ENCODE measurements around the gene GATA1.

DNA sequence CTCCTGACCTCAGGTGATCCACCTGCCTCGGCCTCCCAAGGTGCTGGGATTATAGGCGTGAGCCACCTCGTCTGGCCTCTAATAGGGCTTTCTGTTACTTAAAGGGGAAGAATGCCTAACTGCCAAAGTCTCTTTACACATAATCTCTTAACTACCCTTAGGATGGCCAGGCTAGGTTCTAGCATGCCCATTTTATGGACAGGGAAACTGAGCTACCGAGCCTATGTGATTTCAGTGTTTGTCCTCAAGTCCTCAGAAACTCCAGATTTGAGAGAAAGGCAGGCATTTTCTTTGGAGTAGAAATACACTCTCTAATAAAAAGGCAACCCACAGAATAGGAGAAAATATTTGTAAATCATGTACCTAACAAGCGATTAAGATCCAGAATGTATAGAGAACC, 37.2 kb upstream of the GATA1 start:
- TF ChIP-seq, protein P1, sequence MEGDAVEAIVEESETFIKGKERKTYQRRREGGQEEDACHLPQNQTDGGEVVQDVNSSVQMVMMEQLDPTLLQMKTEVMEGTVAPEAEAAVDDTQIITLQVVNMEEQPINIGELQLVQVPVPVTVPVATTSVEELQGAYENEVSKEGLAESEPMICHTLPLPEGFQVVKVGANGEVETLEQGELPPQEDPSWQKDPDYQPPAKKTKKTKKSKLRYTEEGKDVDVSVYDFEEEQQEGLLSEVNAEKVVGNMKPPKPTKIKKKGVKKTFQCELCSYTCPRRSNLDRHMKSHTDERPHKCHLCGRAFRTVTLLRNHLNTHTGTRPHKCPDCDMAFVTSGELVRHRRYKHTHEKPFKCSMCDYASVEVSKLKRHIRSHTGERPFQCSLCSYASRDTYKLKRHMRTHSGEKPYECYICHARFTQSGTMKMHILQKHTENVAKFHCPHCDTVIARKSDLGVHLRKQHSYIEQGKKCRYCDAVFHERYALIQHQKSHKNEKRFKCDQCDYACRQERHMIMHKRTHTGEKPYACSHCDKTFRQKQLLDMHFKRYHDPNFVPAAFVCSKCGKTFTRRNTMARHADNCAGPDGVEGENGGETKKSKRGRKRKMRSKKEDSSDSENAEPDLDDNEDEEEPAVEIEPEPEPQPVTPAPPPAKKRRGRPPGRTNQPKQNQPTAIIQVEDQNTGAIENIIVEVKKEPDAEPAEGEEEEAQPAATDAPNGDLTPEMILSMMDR (IDR thresholded peaks at IDR 0.05; ENCODE audit: insufficient read depth, low read depth, low read length) = no peak
- TF ChIP-seq EZH2 (IDR thresholded peaks at IDR 0.05; ENCODE audit: insufficient read depth, low read length) = no peak
